ENCODE results near the gene APBB2.
"Not testable (repeated sequence)": the region's sequence is repeated elsewhere in the genome, so short reads cannot be mapped to it uniquely, and the experiment has no call there.

The APBB2 gene

GRCh38 chr4:41060352-41061334 is 153.7 kb downstream of the APBB2 start:
- no peak for DNase-seq (ENCODE audit: low spot score)

DNA sequence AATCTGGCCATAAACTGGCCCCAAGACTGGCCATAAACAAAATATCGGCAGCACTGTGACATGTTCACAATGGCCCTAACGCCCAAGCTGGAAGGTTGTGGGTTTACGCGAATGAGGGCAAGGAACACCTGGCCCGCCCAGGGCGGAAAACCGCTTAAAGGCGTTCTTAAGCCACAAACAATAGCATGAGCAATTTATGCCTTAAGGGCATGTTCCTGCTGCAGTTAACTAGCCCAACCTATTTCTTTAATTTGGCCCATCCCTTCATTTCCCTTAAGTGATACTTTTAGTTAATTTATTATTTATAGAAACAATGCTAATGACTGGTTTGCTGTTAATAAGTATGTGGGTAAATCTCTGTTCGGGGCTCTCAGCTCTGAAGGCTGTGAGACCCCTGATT is 154.9 kb downstream of the APBB2 start:
- DNase-seq (ENCODE audit: low spot score), result not testable (repeated sequence)

DNA sequence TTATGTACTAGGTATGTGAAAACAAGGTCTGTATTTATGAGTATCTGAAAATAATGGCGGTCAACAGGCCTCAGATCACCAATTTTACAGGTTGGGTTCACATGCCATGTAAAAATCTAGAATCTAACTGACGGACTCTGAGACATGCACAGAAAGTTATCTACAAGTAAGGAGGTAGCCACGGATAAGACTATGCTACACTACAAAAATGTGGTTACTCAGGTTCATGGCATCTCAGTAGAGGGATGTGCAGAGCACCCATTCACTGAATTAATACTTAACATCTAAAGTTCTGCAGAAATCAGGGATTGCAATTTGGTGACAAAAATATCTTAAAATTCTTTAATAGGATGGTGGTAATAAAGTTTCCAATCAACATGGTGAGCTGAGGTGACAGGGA is 155.9 kb downstream of the APBB2 start:
- no peak for DNase-seq (ENCODE audit: low spot score)

- no peak for DNase-seq (ENCODE audit: low spot score)
These were observed 156.9 kb downstream of the APBB2 start for GRCh38 chr4:41057467-41057866.

DNA sequence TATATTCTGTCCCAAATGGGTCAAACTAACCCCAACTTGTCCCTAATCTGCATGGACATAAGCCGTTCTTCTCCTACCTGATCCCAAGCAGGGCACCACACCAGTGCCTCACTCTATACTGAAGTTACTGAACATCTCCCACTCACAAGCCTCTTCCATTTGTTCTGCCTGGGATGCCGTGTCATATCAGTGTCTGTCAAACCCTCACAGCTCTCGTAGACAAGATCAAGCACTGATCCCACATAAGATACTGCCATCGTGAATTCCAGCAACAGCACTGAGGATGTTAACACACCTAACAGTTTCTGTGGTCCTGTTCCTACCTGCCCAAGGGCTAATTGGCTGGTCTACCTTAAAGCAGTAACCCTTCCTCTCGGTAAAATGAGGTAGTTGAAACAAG is 162.1 kb downstream of the APBB2 start:
- no peak for DNase-seq (ENCODE audit: low spot score)

DNA sequence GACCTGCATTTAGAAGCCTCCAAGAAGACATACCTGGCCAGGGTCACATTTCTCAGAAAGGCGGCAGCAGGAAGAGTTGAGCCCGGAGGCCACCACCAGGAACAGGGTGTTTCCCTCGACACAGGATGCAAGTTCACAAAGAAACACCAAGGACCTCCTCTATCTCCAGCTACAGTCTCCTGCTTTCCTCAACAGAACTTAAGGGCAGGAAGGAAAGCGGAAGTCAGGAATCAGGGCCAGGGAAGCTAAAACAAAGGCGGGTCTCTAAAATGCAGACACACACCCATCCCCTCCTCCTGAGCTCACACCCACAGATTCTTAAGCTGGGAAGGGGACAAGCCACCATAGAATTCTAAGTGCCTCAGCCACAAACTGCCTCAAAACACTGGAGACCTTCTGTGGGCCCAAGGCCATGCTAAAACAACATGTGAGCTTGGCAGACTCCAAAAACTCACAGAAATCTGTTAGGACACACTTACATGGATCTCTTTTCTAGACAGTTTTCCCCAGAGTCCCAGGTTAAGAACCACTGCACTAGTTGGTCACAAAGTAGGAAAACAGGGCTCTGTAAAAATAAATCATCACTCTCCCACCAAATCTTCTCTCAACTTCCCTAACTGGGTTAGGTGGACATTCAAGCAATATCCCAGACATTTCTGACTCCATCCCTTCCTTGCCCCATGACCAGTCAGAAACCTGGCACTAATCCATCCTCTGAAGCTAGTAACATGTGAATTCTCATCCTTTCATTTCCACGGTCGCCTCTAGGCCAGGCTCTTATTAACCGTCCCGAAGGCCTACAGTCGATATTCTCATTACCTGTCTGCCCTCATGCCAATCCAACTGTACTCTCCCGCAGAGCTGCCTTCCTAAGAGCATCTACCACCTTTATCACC is 163.2 kb downstream of the APBB2 start:
- no peak for DNase-seq (ENCODE audit: low spot score)

GRCh38 chr4:41050116-41050515 is 164.2 kb downstream of the APBB2 start:
- DNase-seq (ENCODE audit: low spot score), result no peak

GRCh38 chr4:41049176-41049575 is 165.2 kb downstream of the APBB2 start:
- DNase-seq (ENCODE audit: low spot score), result not testable (repeated sequence)

GRCh38 chr4:41044791-41045190 is 169.6 kb downstream of the APBB2 start:
- DNase-seq (ENCODE audit: low spot score), result no peak

DNA sequence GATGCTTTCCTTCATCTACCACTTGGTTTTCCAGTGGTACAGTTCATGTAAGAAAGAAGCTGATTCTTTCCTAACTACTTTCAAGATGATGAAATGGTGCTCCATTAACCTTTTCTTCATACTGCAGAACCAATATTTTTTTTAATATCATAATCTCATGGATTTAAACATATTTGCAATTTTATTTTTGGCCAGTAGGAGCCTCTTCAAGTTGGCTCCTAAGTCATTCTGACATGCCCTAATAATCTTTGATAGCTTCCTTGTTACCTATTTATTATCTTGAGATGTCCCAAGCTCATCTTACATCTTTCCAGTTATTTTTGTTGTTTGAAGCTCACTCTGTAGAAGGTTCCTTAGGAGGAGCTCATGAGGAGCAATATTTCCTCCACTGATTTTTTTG is 170.2 kb downstream of the APBB2 start:
- DNase-seq (ENCODE audit: low spot score), result no peak

DNA sequence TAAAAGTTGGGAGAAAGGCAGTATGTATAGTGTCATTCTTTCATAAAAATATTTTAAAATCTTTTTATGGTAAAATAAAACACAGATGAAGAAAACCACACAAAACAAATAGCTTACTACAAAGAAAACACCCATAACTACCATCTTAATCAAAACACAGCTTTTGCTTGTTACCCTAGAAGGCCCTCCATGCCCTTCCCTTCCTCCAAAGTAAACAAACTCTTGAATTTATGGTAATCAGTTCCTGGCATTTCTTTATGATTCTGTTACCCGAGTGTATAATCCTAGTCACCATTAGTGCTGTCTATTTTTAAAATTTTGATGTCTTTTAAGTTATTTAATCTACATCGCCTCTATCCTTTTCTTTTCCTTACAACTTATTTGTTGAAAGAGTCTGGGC is 170.9 kb downstream of the APBB2 start:
- DNase-seq (ENCODE audit: low spot score), result no peak

DNA sequence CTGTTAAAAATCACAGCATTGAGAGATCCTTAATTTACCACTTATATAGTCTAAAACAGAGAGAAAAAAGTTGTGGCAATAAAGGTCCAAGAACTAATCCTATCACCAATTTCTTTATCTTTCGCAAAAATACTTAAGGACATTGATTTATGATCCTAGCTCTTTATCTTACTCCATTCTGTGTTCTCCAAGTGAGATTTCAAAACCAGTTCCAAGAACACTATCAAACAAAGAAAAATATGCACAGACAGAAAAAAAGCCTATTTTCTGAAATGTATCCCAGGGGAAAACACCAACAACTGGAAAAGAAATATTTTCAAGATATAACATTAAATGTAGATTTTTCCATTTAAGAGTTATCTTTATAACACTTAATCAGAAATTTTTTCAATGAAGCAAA is 172.8 kb downstream of the APBB2 start:
- DNase-seq (ENCODE audit: low spot score), result no peak

DNA sequence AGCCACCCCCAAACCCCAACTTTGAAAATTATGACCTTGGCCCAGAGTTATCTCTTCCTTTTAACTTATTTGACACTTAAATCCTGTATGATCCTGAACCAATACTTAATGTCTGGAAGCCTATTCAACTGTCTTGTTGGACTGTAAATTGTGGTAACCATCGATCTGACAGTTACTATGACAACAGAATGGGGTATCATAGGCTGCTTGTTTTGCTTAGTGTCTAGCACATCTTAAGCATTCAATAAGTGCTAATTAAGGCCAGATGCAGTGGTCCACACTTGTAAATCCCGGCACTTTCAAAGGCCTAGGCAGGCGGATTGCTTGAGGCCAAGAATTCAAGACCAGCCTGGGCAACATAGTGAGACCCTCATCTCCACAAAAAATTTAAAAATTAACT is 175.0 kb downstream of the APBB2 start:
- no peak for DNase-seq (ENCODE audit: low spot score)

- DNase-seq (ENCODE audit: low spot score), result no peak
These were observed 176.0 kb downstream of the APBB2 start for GRCh38 chr4:41038304-41038703.

DNA sequence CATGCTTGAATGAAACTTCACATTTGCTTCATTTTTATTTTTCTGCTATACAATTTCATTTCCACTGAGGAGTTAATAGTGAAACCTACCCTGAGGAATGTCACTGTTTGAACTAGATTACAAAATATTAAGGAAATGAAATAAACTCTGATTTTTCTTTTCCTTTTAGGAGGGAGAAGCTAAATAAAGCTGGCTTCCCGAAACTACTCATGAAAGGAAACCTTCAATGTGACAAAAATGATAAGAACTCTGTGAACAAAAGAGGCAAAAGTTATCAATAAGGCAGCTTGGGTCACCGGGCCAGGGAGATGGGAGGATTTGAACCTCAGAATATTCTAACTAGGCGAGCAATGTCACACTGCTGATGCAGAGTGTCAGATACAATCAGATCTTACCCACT is 185.2 kb downstream of the APBB2 start:
- DNase-seq (ENCODE audit: low spot score), result no peak

- DNase-seq (ENCODE audit: low spot score), result no peak
These were observed 185.8 kb downstream of the APBB2 start for GRCh38 chr4:41028392-41029076.

- no peak for DNase-seq (ENCODE audit: low spot score)
These were observed 187.4 kb downstream of the APBB2 start for GRCh38 chr4:41026971-41027370.

- DNase-seq (ENCODE audit: low spot score), result no peak
These were observed 188.5 kb downstream of the APBB2 start for GRCh38 chr4:41025824-41026223.

GRCh38 chr4:41024556-41025491 is 189.5 kb downstream of the APBB2 start:
- DNase-seq (ENCODE audit: low spot score), result no peak

GRCh38 chr4:41022116-41022515 is 192.2 kb downstream of the APBB2 start:
- DNase-seq (ENCODE audit: low spot score), result no peak

DNA sequence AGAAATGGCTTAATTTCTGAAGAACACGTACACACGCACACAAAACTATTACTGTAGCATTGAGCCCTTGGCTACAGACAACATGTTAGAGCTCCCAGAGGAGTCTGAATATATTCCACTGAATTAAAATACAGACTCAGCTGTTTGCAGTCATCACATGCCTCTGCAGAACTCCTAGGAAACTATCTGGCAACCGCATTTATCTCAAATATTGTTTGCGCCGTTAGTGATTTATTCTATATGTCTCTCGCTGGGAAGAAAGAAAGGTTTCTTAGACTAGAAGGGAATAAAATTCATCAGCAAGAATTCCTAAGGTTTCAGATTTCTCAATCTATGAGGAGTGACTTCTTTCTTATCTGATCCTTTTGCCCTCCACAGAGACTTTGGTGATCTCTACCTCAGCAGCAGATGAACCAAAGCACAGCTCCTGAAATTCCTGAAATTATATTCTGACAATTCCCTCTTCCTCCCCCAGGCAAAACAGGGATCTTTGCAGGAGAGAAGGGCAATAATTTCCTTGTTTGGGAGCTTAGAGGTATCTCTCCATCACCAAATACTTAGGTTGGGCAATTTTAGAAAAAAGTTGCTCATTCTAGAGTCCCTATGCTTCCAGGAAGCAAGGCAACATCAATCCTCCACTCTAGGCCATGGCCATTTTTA is 199.2 kb downstream of the APBB2 start:
- DNase-seq (ENCODE audit: low spot score), result no peak

All from CD4-positive, alpha-beta T cell treated with Interleukin-6 at 100 ng/mL for 8 hours (primary cell).